ENCODE results near the gene COL23A1. TPM values are rescaled to one million over a fixed set of nuclear protein-coding genes. Genes with fewer than 3 reads are reported as not detected.
A peak's percentile ranks its signal among the peaks of the same experiment; 100 is the strongest.

COL23A1 gene
- total RNA-seq, 2 experiments from 2014 or later, result 0.21 to 0.22 TPM

- no peaks in the 10 kb centered on the region for H3K4me1 Mint-ChIP-seq
- H3K36me3 Mint-ChIP-seq, result no peaks in the 10 kb centered on the region
- H3K27me3 Mint-ChIP-seq, result peaks cover 2% of the 10 kb centered on the region
Measured at GRCh38 chr5:178350361-178351220, 239.6 kb downstream of the COL23A1 start.

GRCh38 chr5:178349625-178350353, 240.4 kb downstream of the COL23A1 start:
- no peaks in the 10 kb centered on the region for H3K27me3 Mint-ChIP-seq
- DNase-seq, result no peak
- H3K27ac Mint-ChIP-seq, result no peak overlapping the region
- H3K9me3 Mint-ChIP-seq, result no peaks in the 10 kb centered on the region
- no peaks in the 10 kb centered on the region for H3K36me3 Mint-ChIP-seq
- no peaks in the 10 kb centered on the region for H3K4me1 Mint-ChIP-seq
- H3K4me3 Mint-ChIP-seq, result no peak overlapping the region

More at GRCh38 chr5:178350361-178351220, 239.6 kb downstream of the COL23A1 start:
- Mint-ChIP-seq H3K9me3 (no peaks in the 10 kb centered on the region), H3K27ac (no peak overlapping the region), H3K4me3 (no peak overlapping the region)
- no peak for DNase-seq

DNA sequence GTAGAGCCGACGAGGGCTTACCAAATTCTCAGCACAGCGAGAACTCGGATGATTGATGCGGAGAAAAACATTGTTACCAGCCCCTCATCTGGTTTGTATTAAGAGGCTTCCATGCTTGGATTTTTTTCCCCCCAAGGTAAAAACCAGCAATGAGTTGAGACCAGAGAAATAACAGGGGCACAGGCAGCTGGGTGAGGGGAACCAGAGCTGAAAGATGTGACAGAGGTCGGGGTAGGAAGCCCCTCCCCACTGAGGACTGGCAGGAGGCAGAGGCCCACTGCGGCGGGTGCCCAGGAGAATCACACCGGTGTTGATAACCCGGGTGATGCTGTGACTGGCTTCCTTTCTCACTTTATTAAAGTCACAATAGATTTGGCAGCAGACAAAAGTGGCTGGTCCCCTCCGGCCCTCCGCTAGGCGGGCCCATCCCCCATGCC, 241.1 kb downstream of the COL23A1 start:
- Mint-ChIP-seq H3K36me3 (no peaks in the 10 kb centered on the region), H3K4me1 (no peaks in the 10 kb centered on the region), H3K27ac (no peak overlapping the region), H3K27me3 (no peaks in the 10 kb centered on the region), H3K9me3 (no peaks in the 10 kb centered on the region), H3K4me3 (no peak overlapping the region)
- no peak for DNase-seq

DNA sequence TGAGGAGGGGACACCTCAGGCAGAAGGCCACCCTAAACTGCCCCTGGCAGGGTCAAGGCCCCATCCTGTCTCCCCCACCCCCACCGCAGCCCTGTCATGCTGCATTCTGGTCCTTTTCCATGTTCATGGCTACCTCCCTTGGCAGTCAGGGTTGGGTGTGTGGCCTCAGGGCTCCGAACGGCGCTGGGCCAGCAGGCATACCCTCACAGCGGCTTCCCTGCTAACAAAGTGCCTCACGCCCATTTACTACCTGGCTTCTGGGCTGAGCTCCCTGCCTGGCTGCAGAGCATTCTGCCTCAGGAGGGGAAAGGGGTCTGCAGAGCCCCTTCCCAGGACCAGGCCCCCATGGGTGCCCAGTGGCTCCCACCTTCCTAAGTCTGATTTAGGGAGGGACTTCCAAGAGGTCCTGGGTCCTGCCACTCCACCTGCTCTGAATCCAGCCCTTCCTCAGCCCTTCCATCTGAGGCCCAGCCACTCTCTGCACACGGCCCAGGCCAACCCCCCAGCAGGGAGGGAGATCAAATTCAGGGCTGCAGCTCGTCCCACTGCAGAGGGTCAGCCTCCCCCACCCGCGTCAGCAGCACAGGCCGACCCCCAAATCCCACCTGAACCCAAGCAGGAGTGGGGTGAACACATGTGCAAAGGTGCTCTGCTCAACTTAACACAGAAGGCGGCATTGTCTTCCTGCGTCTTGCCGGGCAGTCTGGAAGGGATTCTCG, 241.7 kb downstream of the COL23A1 start:
- H3K36me3 Mint-ChIP-seq, result no peaks in the 10 kb centered on the region
- H3K4me1 Mint-ChIP-seq, result no peaks in the 10 kb centered on the region
- no peaks in the 10 kb centered on the region for H3K9me3 Mint-ChIP-seq
- DNase-seq, result no peak
- no peak overlapping the region for H3K27ac Mint-ChIP-seq
- H3K27me3 Mint-ChIP-seq, result no peaks in the 10 kb centered on the region
- no peak overlapping the region for H3K4me3 Mint-ChIP-seq

- Mint-ChIP-seq H3K27me3 (no peaks in the 10 kb centered on the region), H3K4me1 (no peaks in the 10 kb centered on the region), H3K4me3 (no peak overlapping the region), H3K36me3 (no peaks in the 10 kb centered on the region), H3K9me3 (no peaks in the 10 kb centered on the region), H3K27ac (no peak overlapping the region)
- DNase-seq, result no peak
Measured at GRCh38 chr5:178347956-178348355, 242.2 kb downstream of the COL23A1 start.

DNA sequence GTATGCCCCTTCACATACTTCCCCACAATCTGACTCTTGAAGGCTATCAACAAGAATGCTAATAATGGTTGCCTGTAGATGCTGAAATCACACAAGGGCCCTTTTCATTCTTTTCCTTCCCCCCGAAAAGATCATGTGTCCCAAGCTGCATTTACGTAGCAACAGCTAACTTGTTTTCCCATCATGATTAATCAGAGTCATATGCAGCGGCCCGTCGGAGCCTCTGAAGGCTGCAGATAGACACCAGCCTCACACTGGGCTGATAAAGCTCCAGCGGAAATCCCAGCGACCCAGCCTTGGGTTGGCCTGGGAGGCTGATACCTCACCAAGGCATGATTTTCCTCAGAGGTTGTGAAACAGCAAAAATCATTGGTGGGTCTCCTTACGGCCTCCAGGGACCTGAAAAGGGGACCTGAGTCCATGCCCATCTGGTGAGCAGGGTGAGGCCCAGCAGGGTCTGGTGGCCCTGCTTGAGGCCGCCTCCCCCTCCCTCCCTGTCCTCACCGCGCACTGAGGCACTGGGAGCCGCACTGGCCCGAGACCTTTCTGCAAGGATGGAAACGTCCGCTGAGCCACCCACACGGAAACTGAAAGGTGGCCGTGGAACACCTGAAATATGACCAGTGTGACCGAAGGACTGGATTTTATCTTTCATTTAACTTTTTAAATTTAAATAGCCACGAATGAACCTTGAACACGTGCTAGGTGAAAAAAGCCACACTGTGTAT, 243.4 kb downstream of the COL23A1 start:
- DNase-seq, result no peak
- Mint-ChIP-seq H3K4me1 (no peaks in the 10 kb centered on the region), H3K4me3 (no peak overlapping the region), H3K9me3 (no peaks in the 10 kb centered on the region), H3K27ac (no peak overlapping the region), H3K27me3 (no peaks in the 10 kb centered on the region), H3K36me3 (no peaks in the 10 kb centered on the region)

- Mint-ChIP-seq H3K27ac (no peak overlapping the region), H3K4me3 (no peak overlapping the region), H3K27me3 (no peaks in the 10 kb centered on the region), H3K9me3 (no peaks in the 10 kb centered on the region), H3K4me1 (no peaks in the 10 kb centered on the region), H3K36me3 (no peaks in the 10 kb centered on the region)
- no peak for DNase-seq
Measured at GRCh38 chr5:178343306-178343705, 246.9 kb downstream of the COL23A1 start.

DNA sequence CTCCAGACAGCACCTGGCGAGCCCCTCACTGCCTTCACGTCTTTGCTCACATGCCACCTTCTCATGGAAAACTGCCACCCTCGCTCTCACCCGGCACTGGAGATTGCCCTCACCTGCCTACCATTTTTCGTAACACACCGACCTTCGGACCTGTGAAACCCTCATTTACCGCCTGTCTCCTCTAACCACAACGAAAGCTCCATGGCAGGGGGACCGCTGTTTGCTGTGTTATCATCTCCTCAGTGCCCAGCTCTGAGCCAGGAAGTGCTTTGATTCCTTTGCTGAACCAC, 248.4 kb downstream of the COL23A1 start:
- Mint-ChIP-seq H3K27me3 (no peaks in the 10 kb centered on the region), H3K4me3 (no peak overlapping the region), H3K36me3 (no peaks in the 10 kb centered on the region), H3K4me1 (no peaks in the 10 kb centered on the region), H3K27ac (peak overlapping the region; percentile 0), H3K9me3 (no peaks in the 10 kb centered on the region)
- no peak for DNase-seq

DNA sequence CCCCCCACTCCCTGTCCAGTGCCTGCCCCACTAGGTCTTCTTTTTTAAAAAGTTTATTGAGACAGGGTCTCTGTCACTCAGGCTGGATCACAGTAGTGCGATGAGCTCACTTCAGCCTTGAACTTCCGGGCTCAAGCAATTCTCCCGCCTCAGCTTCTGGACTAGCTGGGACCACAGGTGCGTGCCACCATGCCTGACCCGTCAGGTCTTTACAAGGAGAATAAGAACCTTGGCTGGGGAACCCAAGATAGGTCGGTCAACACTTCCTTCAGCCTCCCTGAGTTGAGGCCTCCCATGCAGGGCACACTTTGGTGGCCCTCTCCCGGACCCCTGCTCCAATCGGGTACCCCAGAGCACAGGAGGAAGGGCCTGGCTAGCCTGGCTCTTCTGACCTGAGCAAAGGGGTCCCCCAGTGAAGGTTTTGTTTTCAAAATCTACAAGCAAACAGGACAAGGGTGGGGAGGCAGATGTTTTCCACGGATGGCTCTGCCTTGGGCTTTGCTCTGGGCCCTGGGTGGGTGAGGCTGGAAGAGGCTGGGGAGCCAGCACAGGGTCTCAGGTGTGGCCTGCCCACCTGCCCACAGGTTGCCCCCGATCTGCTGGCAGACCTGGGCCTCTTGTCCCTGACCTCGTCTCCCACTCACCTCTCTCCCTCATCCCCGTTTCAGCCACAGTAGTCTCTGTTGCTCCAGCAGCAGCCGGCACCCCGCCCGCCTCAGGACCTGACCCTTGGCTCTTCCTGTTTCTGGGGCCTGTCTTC, 248.9 kb downstream of the COL23A1 start:
- Mint-ChIP-seq H3K27me3 (no peaks in the 10 kb centered on the region), H3K9me3 (no peaks in the 10 kb centered on the region), H3K4me3 (no peak overlapping the region), H3K36me3 (no peaks in the 10 kb centered on the region), H3K27ac (peak overlapping the region; percentile 0), H3K4me1 (no peaks in the 10 kb centered on the region)
- DNase-seq, result no peak

- Mint-ChIP-seq H3K4me1 (no peaks in the 10 kb centered on the region), H3K4me3 (no peak overlapping the region), H3K27me3 (no peaks in the 10 kb centered on the region), H3K9me3 (no peaks in the 10 kb centered on the region), H3K27ac (no peak overlapping the region), H3K36me3 (no peaks in the 10 kb centered on the region)
- no peak for DNase-seq
Measured at GRCh38 chr5:178340637-178341036, 249.6 kb downstream of the COL23A1 start.

DNA sequence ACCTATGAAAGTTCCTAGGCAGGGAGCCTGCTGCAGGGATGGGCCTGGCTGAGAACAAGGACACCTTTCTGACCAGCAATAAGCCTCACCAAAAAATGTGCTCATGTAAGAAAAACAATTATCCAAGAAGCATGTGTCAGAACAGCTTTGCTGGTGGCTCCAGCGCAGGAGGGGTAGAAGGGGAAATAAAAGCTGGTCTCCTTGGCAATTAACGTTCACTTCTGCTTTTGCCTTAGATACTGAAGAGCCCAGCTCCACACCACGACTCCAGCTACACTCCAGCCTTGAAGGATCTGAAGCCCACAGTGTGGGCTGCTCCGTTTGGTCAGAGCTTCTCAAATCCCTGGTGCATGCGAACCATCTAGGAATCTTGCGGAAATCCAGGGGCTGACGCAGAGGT, 250.0 kb downstream of the COL23A1 start:
- no peak overlapping the region for H3K27ac Mint-ChIP-seq
- H3K4me1 Mint-ChIP-seq, result no peaks in the 10 kb centered on the region
- H3K27me3 Mint-ChIP-seq, result no peaks in the 10 kb centered on the region
- DNase-seq, result no peak
- no peaks in the 10 kb centered on the region for H3K36me3 Mint-ChIP-seq
- no peaks in the 10 kb centered on the region for H3K9me3 Mint-ChIP-seq
- no peak overlapping the region for H3K4me3 Mint-ChIP-seq

DNA sequence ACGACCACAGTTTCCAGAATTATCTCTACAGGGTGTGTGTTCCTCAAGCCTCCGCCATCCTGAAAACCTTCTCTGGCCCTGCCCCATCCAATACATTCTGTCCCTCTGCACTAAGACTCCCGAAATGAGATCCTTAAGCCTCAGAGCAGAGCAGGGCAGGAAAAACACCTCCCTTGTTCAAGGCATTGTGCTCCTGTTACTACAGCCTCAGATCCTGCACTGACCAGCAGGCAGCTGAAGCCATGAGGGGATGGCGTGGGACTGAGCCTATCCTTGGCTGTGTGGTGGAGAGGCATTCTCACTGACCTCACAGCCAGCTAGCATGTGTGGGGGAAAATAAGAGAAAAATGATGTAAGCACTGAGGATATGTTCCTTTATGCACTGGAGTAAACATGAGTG, 250.9 kb downstream of the COL23A1 start:
- Mint-ChIP-seq H3K9me3 (no peaks in the 10 kb centered on the region), H3K27me3 (no peaks in the 10 kb centered on the region), H3K4me3 (no peak overlapping the region), H3K27ac (no peak overlapping the region), H3K4me1 (no peaks in the 10 kb centered on the region), H3K36me3 (no peaks in the 10 kb centered on the region)
- no peak for DNase-seq

DNA sequence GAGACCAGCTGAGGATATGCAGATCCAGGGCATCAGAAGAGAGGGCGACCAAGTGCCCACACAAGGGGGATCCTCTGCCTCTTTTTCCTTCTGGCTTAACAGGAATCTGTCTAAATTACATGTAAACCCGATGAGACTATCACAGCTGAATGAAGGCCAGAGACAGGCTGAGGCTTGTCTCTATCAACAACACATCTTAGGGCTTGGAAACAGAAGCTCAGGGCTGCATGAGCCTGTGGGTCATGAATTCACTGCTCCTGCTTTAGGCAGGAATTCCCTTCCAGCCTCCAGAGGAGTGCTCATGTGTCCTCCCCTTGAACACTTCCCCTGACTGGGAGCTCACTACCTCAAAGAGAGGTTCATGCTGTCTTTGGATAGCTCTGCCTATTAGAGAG, 251.4 kb downstream of the COL23A1 start:
- DNase-seq, result no peak
- H3K4me1 Mint-ChIP-seq, result no peaks in the 10 kb centered on the region
- H3K36me3 Mint-ChIP-seq, result no peaks in the 10 kb centered on the region
- no peaks in the 10 kb centered on the region for H3K27me3 Mint-ChIP-seq
- no peak overlapping the region for H3K4me3 Mint-ChIP-seq
- no peak overlapping the region for H3K27ac Mint-ChIP-seq
- H3K9me3 Mint-ChIP-seq, result no peaks in the 10 kb centered on the region

GRCh38 chr5:178338126-178338749, 252.0 kb downstream of the COL23A1 start:
- no peaks in the 10 kb centered on the region for H3K4me1 Mint-ChIP-seq
- H3K36me3 Mint-ChIP-seq, result no peaks in the 10 kb centered on the region
- no peak for DNase-seq
- H3K27ac Mint-ChIP-seq, result no peak overlapping the region
- no peak overlapping the region for H3K4me3 Mint-ChIP-seq
- H3K27me3 Mint-ChIP-seq, result no peaks in the 10 kb centered on the region
- H3K9me3 Mint-ChIP-seq, result no peaks in the 10 kb centered on the region

Data from activated naive CD8-positive, alpha-beta T cell treated with anti-CD3 and anti-CD28 coated beads for 36 hours (primary cell).